NCI-H345 treated with DMSO at 0.1 percent for 48 hours (cell line): ENCODE data around the gene TMEM79.

Source experiments
- DNase-seq: peaks from one replicate; lab custom pipeline; 2025; ENCODE audit not compliant: unreplicated experiment; lab: John Stamatoyannopoulos, UW

The TMEM79 gene, protein sequence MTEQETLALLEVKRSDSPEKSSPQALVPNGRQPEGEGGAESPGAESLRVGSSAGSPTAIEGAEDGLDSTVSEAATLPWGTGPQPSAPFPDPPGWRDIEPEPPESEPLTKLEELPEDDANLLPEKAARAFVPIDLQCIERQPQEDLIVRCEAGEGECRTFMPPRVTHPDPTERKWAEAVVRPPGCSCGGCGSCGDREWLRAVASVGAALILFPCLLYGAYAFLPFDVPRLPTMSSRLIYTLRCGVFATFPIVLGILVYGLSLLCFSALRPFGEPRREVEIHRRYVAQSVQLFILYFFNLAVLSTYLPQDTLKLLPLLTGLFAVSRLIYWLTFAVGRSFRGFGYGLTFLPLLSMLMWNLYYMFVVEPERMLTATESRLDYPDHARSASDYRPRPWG

DNA sequence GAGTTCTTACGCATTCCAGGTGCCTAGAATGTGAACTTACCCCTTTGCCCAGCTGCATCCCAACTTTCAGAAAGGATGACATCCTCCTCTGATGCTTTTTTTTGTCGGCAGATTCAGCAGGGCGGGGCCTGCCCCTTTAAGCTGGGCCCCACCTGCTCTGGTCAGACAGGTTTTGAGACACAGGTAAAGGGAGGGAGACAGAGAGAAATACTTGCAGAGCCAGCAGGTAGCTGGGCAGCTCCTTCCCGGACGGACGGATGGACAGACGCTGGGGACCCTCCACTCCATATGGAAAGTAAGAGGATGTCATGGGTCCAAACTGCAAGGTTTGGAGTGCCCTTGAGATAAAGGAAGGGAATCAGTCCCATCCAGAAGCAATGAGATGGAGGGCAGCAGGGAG lies at the start of gene TMEM79:
Gene TMEM79, plus strand, starts transcription at position 214 of the 400 bp plus-strand sequence. CDS start 902 bp downstream, outside the sequence.
- no peak for DNase-seq

DNA sequence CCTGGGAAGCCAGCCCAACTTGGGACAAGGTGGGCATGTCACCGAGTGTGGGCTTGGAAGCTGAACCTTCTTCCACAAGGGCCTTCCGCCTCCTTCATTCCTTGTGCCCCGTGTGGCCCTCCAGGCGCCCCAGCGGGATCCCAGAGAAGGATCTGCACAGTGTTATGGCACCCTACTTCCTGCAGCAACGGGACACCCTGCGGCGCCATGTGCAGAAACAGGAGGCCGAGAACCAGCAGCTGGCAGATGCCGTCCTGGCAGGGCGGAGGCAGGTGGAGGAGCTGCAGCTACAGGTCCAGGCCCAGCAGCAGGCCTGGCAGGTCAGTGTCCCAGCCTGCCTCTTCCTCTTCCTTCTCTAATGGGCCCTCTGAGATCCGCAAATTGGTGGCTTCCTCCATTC lies 48.0 kb upstream of the TMEM79 start:
- no peak for DNase-seq

- no peak for DNase-seq
Observed at GRCh38 chr1:156238248-156238647, 45.9 kb upstream of the TMEM79 start.

- no peak for DNase-seq
Observed at GRCh38 chr1:156241311-156241811, 42.8 kb upstream of the TMEM79 start.

- no peak for DNase-seq
Observed at GRCh38 chr1:156241926-156242325, 42.2 kb upstream of the TMEM79 start, which contains the start of gene BGLAP. Gene BGLAP, plus strand, starts transcription at chr1:156242184. Its CDS starts 48 bp downstream, at chr1:156242232.

- no peak for DNase-seq
Observed at GRCh38 chr1:156242738-156243137, 41.4 kb upstream of the TMEM79 start.

DNA sequence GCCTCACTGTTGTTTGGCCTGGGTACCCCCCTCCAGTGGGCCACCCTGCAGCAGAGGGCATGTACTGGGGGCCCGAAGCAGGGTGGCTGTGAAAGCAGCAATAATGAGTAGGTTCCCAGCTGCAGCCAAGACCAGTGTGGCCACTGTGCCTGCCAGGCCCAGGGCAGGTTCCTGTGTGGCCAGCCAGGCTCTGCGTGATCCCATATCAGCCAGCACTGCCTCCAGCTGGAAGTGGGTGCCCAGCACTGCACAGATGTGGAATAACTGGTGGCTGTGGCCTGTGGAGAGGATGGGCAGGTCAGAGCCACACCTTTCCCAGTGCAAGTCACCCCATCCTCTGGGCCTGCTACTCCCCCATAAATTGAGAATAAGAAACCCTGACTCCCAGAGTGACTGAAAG lies 40.0 kb upstream of the TMEM79 start:
- no peak for DNase-seq

DNA sequence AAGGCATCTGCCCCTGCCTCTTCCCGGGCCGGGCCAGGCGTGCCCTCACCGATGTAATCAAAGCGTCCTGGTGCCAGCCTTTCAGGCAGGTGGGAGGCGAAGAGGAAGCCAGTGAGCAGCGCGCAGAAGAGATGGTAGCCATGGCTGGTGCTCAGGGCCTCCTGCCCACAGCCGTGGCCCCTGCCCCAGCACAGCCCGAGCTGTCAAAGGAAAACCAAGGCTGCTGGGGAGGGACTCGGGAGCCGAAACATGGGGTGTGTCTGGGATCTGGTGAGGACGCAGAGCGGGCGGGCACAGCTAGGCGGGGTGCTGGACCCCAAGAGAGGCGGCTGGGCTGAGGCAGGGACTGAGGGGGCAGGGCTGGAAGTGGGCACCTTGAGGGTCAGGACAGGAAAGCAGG lies 39.4 kb upstream of the TMEM79 start:
- DNase-seq = no peak

GRCh38 chr1:156245451-156246232 lies 38.5 kb upstream of the TMEM79 start:
- DNase-seq = peak; percentile 67

DNA sequence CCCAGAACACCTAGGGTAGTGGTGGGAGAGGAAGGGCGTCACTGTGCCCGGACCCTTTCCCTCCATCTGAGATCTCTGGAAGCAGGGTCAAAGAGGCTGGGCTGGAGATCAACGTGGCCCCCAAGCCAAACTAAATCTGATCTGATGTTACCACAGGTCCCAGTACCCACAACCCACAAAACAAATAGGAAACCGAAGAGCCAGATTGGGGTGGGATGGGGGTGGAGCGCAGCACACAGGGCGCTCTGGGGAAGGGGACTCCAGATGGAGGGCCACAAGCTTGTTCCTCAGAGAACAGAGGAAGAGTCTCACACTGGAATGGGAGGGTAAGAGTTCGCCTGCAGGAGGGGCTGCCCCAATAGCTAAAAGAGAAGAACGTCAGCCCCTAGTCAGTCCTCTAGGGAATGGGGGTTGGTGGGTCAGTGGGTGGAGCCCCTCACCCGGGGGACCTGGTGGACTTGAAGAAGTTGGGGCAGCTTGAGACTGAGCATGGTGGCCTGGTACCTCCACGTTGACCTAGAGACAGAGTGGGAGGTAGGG lies 37.8 kb upstream of the TMEM79 start:
- no peak for DNase-seq

- DNase-seq = no peak
Observed at GRCh38 chr1:156246781-156247459, 37.2 kb upstream of the TMEM79 start.

DNA sequence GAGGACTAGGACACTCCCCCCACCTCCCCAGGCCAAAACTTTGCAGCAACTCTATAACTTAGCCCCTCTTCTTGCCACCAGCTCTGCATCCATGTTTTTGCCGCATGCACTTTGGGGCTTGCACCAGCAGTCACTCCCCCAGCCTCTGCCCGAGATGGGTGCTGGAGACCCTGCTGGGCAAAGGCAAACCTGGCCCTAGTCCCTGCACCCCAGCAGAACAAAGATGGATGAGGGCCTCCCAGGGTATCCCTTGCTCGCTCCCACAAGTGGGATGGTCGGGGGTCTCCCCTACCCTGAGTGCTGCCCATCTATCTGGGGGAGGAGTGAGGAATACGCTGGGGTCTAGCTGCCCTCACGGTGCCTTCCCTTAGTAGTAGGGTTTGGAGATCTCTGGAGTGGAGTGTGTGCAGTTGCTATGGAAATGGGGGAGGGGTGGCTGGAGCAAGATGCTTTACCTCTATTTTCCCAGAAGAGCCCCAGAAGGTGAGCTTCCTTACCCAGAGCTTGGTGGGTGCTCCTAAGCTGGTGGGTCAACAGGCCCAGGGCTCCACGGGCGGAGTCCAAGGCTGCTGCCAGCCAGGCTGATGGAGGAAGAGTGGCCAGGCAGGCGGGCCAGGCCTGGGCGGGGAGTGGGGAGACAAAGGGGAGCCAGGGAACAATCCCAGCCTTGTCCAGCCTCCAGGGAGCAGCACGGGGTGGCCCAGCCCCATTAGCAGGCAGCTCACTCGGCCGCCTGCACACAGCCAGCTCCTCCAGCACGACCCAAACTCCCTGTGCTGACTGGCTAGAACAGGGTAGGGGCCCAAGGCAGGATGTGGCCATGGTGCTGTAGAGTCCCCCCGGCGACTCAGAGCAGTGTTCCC lies 36.4 kb upstream of the TMEM79 start, which contains the start of gene PAQR6:
Gene PAQR6, minus strand, starts transcription at position 597 of the 863 bp plus-strand sequence. CDS start 1,325 bp downstream, outside the sequence.
- peak; percentile 36 for DNase-seq

DNA sequence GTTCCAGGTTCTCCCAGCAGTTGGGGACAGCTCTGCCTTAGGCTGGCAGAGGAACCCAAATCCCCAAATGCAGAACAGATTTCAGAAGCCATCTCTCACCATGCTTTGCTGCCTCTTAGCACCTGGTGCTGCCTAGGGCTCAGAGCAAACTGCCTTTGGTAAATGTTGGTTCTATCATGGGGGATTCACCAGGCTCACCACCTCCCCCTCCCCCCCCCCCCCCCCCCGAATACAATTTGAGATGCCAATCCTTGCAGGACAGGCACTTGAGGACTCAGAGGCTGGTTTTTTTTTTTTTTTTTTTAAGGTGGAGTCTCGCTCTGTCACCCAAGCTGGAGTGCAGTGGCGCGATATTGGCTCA lies 35.8 kb upstream of the TMEM79 start:
- no peak for DNase-seq

DNA sequence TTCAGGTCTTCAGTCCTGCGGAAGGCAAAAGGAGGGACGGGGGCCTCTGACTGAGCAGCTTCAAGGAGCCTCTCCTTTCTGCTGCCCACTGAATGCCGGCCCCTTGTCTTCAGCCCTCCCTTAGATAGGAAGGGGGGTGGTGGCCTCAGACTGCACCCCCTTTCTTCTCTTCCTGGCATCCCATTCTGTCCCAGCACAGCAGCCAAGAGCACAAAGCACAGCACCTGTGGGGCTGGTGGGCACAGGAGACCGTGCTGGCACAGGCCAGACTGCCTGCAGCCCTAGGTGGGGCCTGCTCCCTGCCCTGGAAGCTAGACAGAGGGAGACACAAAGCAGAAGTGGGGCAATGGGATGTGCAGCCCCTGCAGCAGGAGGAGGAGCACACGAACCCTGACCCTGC lies 34.5 kb upstream of the TMEM79 start:
- DNase-seq = no peak

DNA sequence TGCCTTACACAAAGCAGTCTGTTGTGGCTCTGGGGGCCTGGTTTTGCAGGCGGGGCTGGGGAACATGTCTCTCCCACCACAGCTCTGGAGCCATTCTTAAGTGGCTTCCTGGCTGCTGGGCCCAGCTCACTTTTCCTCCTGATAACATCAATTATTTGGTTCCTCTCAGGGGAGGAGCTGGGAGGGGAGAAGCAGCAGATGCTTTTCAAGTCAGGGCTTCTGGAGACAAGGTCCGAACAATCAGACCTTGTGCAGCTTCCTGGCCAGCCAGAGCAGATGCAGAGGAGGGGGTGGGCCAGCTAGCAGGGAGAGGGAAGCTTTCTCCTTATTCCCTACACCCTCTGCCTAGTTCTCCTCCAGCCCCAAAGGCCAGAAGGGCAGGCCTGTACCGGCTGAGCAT lies 32.6 kb upstream of the TMEM79 start:
- no peak for DNase-seq

- DNase-seq = no peak
Observed at GRCh38 chr1:156253634-156254033, 30.5 kb upstream of the TMEM79 start.

GRCh38 chr1:156257711-156258110 lies 26.4 kb upstream of the TMEM79 start:
- no peak for DNase-seq

DNA sequence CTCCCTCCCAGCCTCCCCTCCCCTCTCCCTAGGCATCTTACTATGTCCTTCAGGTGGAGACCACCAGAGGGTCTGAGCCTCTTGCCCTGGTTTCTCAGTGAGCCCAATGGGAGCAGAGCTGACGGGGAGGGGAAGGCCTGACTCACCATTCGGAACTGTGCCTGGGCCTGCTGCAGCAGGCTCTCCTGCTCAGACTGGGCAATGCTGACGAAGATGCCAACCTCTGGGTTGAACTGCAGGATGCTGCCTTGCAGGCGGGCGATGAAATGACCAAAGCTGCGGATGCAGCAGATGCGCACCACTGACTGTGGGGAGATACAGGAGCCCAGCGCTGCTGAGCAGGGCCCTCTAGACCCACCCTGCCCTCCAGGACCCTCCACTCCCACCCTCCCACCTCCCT lies 25.3 kb upstream of the TMEM79 start:
- DNase-seq = no peak

DNA sequence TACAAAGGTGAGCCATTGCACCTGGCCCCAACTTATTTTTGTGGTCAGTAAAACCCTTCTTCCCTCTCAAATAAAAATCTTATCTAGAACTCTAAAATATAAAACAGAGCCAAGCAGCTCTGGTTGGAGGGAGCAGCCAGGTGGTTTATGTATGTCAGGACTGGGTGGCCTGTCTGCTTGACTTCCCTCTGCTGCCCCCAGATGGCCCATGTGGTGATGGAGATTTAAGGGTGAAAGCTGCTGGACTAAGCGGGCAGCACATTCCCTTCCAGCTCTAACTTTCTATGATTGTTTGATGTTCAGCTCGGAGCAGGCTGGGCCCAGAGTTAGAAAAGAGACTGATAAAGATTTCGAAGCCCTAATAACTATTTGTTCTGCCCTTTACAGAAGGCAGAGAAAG lies 24.3 kb upstream of the TMEM79 start:
- DNase-seq = no peak

DNA sequence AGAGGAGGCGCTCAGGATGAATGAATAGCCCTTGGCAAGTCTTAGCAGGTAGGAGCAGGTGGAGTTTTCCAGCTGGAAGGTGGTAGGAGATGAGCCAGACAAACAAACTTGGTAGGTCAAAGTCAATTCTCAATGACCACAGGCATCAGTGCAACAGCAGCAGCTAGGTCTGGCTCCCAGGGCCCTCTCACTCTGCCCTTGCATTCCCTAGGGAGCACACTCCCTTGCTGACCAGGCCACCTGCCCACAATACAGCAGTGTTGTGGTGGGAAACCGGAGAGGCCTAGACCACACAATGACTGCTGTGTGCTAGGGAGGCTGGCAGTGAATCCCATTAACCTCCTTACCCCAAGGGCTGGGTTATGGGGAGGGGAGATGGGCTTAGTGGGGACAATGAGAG lies 23.2 kb upstream of the TMEM79 start:
- DNase-seq = no peak
